Frontal cortex (tissue), 4 donors: Measurements from ENCODE around the gene OPRL1. TPM values are rescaled to one million over a fixed set of nuclear protein-coding genes. Genes with fewer than 3 reads are reported as not detected.

Source experiments
- DNase-seq, 2 donors: peaks; one replicate each; pipeline ENCODE4 v3.0.0; 2012; ENCODE audit warnings: low spot score in 2 of 2
- FAIRE-seq: peaks from 2 replicates; lab custom pipeline; 2012; peaks lifted over from hg19 to GRCh38; lab: Jason Lieb, UNC
- total RNA-seq: library from RNA; depleted of rRNA; stranded (reverse); fragments of >200 nt; gene quantifications from one replicate; pipeline ENCODE4 v1.2.3, GENCODE V29; 2014
- donor health status: control.
- donor health status: control.
- donor health status: control.

Gene OPRL1
- total RNA-seq, 1 donor from 2014 or later: 13.5 TPM

- DNase-seq: no peak
- FAIRE-seq: no peak
Observed at GRCh38 chr20:64053841-64054661, 25.8 kb upstream of the OPRL1 start.

DNA sequence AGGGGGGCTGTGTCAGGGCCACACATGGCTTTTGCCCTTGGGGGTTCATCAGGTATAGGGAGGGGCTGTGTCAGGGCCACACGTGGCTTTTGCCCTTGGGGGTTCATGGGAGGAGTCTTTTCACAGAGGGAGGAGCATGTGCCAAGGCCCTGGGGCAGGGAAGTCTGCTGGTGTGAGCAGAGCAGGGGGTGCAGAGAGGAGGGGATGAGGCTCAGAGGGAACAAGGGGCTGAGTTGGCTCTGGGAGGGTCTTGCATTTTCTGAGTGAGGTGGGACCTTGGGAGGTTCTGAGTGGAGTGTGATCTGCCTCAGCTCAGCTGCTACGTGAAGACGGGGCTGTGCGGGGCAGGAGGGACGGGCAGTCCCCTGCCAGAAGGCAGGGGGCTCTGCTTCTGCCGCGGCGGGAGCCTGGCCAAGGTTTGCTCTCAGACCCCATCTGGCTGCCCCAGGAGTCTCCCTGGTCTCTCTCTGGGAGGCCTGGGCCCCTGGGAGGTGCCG, 24.4 kb upstream of the OPRL1 start:
- no peak for FAIRE-seq

DNA sequence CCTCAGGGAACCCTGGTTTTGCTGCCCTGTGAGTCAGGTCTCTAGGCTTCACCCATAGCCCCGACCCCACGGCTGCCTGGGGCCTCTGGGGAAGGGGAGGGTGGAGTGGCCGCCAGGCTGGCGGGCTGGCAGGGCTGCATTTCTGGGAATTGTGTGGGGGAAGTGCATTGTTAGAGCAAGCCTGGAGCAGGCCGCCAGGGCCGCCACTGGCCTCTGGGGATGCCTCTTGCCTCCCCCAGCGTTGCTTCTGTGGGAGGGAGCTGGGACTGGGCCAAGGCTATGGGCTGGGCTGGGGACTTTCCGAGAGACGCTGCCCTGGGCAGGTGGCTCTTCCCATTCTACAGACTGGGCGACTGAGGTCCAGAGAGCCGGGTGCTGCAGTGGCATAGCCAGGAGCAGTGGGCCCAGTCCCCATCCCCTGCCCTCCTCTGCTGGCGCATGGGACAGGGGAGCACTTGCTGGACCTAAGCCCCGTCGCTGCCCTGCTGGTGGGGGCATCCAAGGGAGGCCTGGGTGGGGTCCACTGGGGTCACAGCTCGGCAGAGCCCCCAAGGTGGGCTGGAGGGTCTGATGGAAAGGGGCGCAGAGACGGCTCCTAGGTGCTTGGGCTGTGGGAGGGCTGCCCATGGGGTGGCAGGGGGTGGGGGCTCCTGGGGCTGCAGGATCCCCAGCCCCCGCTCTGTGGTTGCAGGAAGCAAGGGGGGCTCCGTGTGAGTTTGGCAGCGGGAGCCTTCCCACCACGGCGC, 23.8 kb upstream of the OPRL1 start:
- FAIRE-seq (no peak), DNase-seq (no peak)

More for the DNA sequence above, 24.4 kb upstream of the OPRL1 start:
- no peak for DNase-seq

DNA sequence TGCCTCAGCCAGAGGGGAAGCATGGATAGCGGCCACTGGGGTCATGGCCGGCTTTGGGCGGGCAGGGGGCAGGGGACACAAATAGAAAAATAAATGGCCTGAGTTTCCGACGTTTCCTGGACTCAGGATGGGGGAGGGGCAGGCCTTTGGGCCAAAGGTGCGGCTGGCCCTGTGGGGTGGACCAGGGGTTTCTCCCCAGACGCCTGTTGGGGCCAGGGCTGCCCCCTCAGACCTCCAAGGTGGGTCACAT, 23.3 kb upstream of the OPRL1 start:
- DNase-seq (no peak), FAIRE-seq (no peak)

DNA sequence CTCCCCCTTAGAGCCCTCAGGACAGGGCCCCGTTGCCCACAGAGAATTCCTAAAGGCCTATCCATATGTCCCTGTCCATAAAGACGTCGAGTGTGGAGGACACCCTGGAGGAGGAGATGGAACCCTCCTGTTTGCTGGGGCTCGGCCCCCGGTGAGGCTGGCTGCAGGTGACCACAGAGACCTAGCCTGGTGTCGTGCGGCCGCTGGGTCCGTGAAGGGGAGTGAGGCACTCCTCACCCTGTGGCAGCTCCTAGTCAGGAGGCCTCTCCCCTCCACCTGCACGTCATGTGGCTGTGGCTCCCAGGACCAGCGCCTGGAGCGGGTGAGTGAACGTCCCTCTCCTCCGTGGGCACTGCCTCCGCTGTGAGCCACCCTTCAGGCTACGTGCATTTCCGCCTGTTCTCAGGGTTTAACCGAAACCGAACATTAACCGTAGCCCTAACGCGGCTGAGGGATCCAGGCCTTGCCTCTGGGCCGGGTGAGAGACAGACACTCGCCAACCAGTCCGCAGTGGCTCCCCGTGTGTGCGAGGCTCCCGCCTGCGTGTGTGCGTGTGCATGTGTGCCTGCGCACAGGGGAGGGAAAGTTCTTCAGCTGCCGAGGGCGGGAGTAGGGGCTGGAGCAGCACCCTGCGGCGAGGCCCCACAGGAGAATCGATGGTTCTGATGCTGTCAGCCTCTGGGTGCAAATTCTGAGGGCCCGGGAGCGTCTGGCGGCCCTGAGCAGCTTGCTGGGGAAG, 22.8 kb upstream of the OPRL1 start:
- no peak for DNase-seq
- no peak for FAIRE-seq

DNA sequence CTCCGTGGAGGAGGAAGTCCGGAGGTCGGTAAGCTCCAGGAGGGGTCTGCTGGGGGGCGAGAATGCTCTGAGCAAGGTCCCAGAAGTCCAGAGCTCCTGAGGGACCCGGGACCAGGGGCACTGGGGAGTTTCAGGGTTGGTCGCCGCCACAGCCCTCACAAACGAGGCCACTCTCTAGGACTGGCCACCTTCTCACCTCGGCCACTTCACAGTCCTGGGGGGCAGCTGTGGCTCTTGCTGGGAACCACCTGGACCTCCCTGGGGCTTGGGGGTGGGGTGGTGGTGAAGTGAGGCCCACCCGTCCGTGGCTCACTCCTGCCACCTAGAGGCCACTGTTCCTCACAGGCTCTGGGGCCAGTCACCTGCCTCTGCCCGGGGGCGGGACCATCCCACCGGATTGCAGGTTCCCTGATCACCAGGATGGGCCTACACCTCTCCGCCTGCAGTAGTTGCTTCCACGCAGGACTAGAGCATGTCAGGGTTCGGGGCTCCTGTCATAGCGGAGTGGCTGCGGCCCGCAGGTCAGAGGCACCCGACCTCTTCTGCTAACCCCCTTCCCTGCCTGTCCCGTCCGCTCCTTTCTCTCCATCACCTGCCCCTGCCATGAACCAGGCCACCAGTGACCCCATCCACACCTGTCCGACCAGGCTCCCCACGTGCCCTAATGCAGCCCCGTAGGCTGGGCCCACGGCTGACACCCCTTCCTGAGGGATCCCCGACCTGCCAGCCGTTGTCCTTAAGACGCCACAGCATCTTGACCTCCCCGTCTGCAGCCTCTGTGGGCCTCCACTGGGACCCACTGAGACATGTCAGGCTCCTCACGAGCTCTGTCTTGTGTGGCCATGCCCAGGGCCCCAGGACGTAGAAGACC, 22.0 kb upstream of the OPRL1 start:
- FAIRE-seq: no peak
- peak in 1 of 2 donors; percentile 81 for DNase-seq

GRCh38 chr20:64058536-64058935, 21.3 kb upstream of the OPRL1 start:
- DNase-seq (no peak), FAIRE-seq (no peak)

DNA sequence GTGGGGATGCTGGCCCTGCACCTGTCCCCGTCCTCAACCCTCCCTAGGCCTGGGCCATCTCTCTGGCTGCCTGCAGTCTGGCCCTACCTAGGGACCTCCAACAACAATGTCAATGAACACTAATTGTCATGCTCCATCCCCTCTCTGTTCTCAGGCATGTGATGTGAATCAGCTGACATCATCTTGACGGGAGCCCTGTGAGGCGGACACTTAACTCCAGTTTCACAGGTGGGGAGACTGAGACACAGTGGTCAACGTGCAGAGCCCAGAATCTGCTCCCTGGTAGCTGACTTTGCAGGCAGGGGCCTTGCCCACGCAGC, 17.6 kb upstream of the OPRL1 start:
- no peak for FAIRE-seq

GRCh38 chr20:64062596-64063388, 17.1 kb upstream of the OPRL1 start, which contains the start of gene TCEA2:
Gene TCEA2, plus strand, starts transcription at chr20:64063198. Its CDS starts 115 bp downstream, at chr20:64063313.
- DNase-seq: peak; percentile 100
- no peak for FAIRE-seq

More for the DNA sequence above, 17.6 kb upstream of the OPRL1 start:
- DNase-seq: no peak

- no peak for DNase-seq
- FAIRE-seq: no peak
Observed at GRCh38 chr20:64063389-64064144, 16.3 kb upstream of the OPRL1 start.

DNA sequence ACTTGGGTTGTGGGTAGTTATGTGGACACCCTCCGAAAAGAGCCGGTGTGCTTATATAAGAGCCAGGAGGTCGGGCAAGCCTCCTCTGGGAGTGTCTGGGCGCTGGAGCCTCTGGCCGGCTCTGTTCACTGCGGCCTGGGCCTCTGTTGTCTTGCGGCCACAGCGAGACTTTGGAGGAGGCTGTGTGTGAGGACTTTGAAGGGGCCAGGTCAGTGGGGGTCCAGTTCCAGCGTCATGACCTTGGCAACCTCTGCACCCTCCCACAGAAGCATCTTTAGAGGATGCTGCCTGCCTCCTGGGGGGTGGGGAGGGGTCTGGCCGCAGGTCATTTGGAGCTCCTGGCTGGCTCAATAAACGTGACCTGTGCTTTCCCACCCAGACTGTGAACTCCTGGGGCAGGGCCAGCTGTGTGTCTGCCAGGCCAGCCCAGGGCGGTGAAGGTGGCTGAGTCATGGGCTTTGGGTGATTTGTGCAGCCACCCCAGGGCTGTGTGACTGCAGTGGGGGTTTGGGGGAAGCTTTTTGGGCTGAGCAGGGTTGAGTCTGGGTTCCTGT, 15.7 kb upstream of the OPRL1 start:
- no peak for DNase-seq
- no peak for FAIRE-seq

- FAIRE-seq (no peak), DNase-seq (no peak)
Observed at GRCh38 chr20:64065062-64065973, 14.6 kb upstream of the OPRL1 start.

- FAIRE-seq (no peak), DNase-seq (no peak)
Observed at GRCh38 chr20:64065974-64066343, 13.9 kb upstream of the OPRL1 start.

DNA sequence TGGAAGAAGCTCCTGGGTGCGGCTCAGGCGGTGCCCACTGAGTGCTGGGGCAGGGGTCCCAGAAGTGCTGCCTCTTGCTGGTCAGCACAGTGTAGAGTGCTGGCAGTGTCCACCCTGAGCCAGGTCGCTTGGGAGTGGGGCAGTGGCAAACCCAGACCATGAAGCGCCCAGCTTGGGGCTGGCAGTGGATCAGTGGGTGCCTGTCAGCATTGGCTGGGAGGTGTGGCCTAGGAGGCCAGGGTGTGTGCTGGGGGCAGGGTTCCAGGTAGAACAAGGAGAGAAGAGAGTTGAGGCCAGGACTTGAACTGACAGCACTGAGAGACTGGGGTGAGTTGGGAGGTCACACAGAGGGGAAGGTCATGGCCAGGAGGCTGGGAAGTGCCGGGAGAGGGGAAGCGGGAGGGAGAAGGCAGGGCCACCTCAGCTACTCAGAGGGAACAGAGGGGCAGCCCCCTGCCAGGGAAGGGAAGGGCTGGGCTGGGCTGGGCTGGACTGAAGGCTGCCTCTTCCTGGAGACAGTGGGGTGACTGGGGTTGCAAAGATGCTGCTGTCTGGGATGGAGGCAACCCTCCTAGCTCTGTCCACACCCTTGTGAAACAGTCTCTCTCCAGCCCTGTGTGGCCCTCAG, 12.8 kb upstream of the OPRL1 start:
- FAIRE-seq (no peak), DNase-seq (no peak)

DNA sequence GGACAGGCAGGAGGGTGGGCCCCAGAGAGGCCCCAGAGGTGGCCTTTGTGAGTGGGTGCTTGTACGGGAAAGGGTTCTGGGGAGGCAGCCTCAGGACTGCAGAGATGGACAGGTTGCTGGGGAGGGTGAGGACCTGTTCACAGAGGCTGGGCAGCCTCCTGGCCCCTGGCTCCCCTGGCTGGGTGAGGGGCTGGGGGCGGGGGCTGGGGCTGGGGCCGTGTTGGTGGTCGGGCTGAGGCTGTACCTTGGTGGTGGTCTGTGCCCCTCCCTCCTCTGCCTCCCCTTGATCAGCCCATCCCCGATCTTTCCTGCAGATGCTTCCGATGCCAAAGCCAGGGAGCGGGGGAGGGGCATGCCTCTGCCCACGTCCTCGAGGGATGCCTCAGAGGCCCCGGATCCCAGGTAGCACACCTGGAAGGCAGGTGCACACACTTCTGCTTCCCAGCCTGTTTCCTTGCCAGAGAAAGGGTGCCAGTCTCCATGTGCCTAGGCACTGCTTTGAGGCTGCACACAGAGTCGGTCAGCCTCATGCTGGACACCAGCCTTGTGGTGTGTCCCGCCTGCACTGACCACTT, 12.1 kb upstream of the OPRL1 start:
- no peak for DNase-seq
- FAIRE-seq: no peak
